Amygdala (tissue), 56 donors: ENCODE data around the gene TMEM63B.
A peak's percentile ranks its signal among the peaks of the same experiment; 100 is the strongest.
"Not testable (repeated sequence)": the region's sequence is repeated elsewhere in the genome, so short reads cannot be mapped to it uniquely, and the experiment has no call there.

ENCODE experiments used
- DNase-seq, 56 donors: peaks; one replicate each; lab custom pipeline; 2025; lab: John Stamatoyannopoulos, UW

TMEM63B gene

GRCh38 chr6:44138717-44139350, 11.5 kb downstream of the TMEM63B start:
- DNase-seq, result no peak

GRCh38 chr6:44139351-44139743, 12.0 kb downstream of the TMEM63B start:
- DNase-seq, result no peak

GRCh38 chr6:44142835-44143234, 15.5 kb downstream of the TMEM63B start:
- no peak for DNase-seq

- no peak for DNase-seq
These were observed 16.4 kb downstream of the TMEM63B start for GRCh38 chr6:44143731-44144130.

GRCh38 chr6:44144536-44144935, 17.2 kb downstream of the TMEM63B start:
- not testable (repeated sequence) for DNase-seq

- no peak for DNase-seq
These were observed 18.5 kb downstream of the TMEM63B start for GRCh38 chr6:44145839-44146238.

- DNase-seq, result no peak
These were observed 19.3 kb downstream of the TMEM63B start for GRCh38 chr6:44146685-44147084.

- DNase-seq, result no peak
These were observed 19.9 kb downstream of the TMEM63B start for GRCh38 chr6:44147256-44147655.

GRCh38 chr6:44148306-44148705, 21.0 kb downstream of the TMEM63B start:
- no peak for DNase-seq

- DNase-seq, result no peak
These were observed 22.1 kb downstream of the TMEM63B start for GRCh38 chr6:44149369-44150012.

GRCh38 chr6:44150317-44150917, 23.1 kb downstream of the TMEM63B start:
- DNase-seq, result no peak

GRCh38 chr6:44151348-44152108, 24.2 kb downstream of the TMEM63B start:
- peak in 46 of 56 donors; percentile 5 to 75 (median 30) for DNase-seq

GRCh38 chr6:44152109-44152461, 24.7 kb downstream of the TMEM63B start:
- DNase-seq, result no peak

GRCh38 chr6:44152533-44152932, 25.2 kb downstream of the TMEM63B start:
- DNase-seq, result no peak

GRCh38 chr6:44154067-44154466, 26.7 kb downstream of the TMEM63B start:
- DNase-seq, result no peak

- no peak for DNase-seq
These were observed 29.3 kb downstream of the TMEM63B start for GRCh38 chr6:44156494-44157151.

- no peak for DNase-seq
These were observed 29.8 kb downstream of the TMEM63B start for GRCh38 chr6:44157152-44157521.

GRCh38 chr6:44158770-44159228, 31.4 kb downstream of the TMEM63B start, which contains the start of gene CAPN11:
Gene CAPN11, plus strand, starts transcription at chr6:44158820. Its CDS starts 29 bp downstream, at chr6:44158849.
- no peak for DNase-seq

GRCh38 chr6:44161997-44162338, 34.6 kb downstream of the TMEM63B start:
- DNase-seq, result no peak

- DNase-seq, result no peak
These were observed 35.7 kb downstream of the TMEM63B start for GRCh38 chr6:44162876-44163625.
